ENCODE data around the gene WDR43. TPM values are rescaled to one million over a fixed set of nuclear protein-coding genes. Genes with fewer than 3 reads are reported as not detected.

WDR43 gene
- total and polyA plus RNA-seq, 9 of the 15 experiments (the other 6 are each of a cell fraction or from before 2014, with no cell fraction given): 34.6 to 197 (median 105) TPM

- TF ChIP-seq SP2 (IDR thresholded peaks at IDR 0.05; ENCODE audit: extremely low read depth, low read depth, low read length, poor library complexity, severe bottlenecking): no peak
These were observed 95.5 kb downstream of the WDR43 start (continued) for GRCh38 chr2:28989973-28990372.

DNA sequence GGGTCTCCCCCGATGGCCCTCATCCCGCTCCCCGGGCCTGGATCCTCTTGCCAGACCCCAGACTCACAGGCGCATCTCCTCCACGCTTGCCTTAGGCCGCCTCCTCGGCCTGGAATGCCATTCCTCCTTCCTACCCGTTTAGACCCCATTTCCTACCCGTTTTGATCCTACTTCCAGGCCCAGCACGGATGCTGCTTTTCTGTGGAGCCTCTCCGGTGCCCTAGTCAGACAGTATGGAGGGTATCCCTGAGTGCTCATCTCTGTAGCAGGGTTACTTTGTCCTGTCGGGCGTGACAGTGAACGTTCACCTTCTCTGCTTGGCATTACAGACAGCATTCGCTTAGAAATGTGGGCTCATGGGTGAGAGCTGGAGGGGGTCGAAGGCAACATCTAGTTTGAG is 96.0 kb downstream of the WDR43 start:
- DNase-seq (ENCODE audit: extremely low read depth in 1 of 4, low spot score in 3 of 4): no peak
- TF ChIP-seq XRCC4 (IDR thresholded peaks at IDR 0.05; ENCODE audit: extremely low read depth, insufficient read depth, insufficient read length) (no peak), ZNF57 (CRISPR knock-in tag; IDR thresholded peaks at IDR 0.05) (no peak), FOXA1 (IDR thresholded peaks at IDR 0.05; ENCODE audit: borderline replicate concordance) (no peak), XRCC5 (IDR thresholded peaks at IDR 0.05; ENCODE audit: low read depth, low read length) (no peak), GTF3C2 (IDR thresholded peaks at IDR 0.05; ENCODE audit: borderline replicate concordance, extremely low read depth, insufficient read length) (no peak), NR3C1 (CRISPR knock-in tag; IDR thresholded peaks at IDR 0.05) (no peak), NR2F6 (CRISPR knock-in tag; IDR thresholded peaks at IDR 0.05) (no peak), ERF (CRISPR knock-in tag; IDR thresholded peaks at IDR 0.05) (no peak)
- TF ChIP-seq, protein P1, sequence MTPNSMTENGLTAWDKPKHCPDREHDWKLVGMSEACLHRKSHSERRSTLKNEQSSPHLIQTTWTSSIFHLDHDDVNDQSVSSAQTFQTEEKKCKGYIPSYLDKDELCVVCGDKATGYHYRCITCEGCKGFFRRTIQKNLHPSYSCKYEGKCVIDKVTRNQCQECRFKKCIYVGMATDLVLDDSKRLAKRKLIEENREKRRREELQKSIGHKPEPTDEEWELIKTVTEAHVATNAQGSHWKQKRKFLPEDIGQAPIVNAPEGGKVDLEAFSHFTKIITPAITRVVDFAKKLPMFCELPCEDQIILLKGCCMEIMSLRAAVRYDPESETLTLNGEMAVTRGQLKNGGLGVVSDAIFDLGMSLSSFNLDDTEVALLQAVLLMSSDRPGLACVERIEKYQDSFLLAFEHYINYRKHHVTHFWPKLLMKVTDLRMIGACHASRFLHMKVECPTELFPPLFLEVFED (CRISPR knock-in tag; conservative IDR thresholded peaks at IDR 0.05): no peak
- TF ChIP-seq, protein P2, sequence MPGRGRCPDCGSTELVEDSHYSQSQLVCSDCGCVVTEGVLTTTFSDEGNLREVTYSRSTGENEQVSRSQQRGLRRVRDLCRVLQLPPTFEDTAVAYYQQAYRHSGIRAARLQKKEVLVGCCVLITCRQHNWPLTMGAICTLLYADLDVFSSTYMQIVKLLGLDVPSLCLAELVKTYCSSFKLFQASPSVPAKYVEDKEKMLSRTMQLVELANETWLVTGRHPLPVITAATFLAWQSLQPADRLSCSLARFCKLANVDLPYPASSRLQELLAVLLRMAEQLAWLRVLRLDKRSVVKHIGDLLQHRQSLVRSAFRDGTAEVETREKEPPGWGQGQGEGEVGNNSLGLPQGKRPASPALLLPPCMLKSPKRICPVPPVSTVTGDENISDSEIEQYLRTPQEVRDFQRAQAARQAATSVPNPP (IDR thresholded peaks at IDR 0.05; ENCODE audit: borderline replicate concordance, insufficient read depth, insufficient read length): no peak
- TF ChIP-seq, protein P3, sequence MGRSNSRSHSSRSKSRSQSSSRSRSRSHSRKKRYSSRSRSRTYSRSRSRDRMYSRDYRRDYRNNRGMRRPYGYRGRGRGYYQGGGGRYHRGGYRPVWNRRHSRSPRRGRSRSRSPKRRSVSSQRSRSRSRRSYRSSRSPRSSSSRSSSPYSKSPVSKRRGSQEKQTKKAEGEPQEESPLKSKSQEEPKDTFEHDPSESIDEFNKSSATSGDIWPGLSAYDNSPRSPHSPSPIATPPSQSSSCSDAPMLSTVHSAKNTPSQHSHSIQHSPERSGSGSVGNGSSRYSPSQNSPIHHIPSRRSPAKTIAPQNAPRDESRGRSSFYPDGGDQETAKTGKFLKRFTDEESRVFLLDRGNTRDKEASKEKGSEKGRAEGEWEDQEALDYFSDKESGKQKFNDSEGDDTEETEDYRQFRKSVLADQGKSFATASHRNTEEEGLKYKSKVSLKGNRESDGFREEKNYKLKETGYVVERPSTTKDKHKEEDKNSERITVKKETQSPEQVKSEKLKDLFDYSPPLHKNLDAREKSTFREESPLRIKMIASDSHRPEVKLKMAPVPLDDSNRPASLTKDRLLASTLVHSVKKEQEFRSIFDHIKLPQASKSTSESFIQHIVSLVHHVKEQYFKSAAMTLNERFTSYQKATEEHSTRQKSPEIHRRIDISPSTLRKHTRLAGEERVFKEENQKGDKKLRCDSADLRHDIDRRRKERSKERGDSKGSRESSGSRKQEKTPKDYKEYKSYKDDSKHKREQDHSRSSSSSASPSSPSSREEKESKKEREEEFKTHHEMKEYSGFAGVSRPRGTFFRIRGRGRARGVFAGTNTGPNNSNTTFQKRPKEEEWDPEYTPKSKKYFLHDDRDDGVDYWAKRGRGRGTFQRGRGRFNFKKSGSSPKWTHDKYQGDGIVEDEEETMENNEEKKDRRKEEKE (IDR thresholded peaks at IDR 0.05; ENCODE audit: borderline replicate concordance in 1 of 2, control insufficient read depth in 1 of 2, low read depth in 2 of 2, low read length in 1 of 2): no peak

More for the DNA sequence above, 96.0 kb downstream of the WDR43 start:
- no TSS peak for BruUV-seq (replicated peaks)
- Histone ChIP-seq H3K9me3 (replicated peaks; ENCODE audit: control insufficient read depth, insufficient read depth, low read depth, low read length) (no peaks in the 10 kb centered on the region), H4K20me1 (replicated peaks; ENCODE audit: control insufficient read depth, insufficient read depth, low read length) (0 out of 2 replicates have a peak, but pooled peaks cover 8% of the 10 kb centered on the region), H3K36me3 (ENCODE audit: control insufficient read depth, insufficient read depth, low read length) (no peaks in the 10 kb centered on the region), H3K4me1 (replicated peaks in 1 of 2; ENCODE audit: control insufficient read depth in 2 of 2, insufficient read depth in 2 of 2, low read length in 2 of 2) (no peaks in the 10 kb centered on the region), H3K4me3 (no peak overlapping the region), H3K27me3 (ENCODE audit: control insufficient read depth in 2 of 2, insufficient read depth in 2 of 2, low read length in 2 of 2) (peaks cover 44 to 79% of the 10 kb centered on the region in 2 experiments), H3K27ac (ENCODE audit: extremely low read depth, low read depth, low read length) (no peak overlapping the region), H3K4me2 (ENCODE audit: insufficient read depth, low read length) (no peak overlapping the region), H3K9ac (ENCODE audit: insufficient read depth in 1 of 2, low read depth in 2 of 2, low read length in 2 of 2) (no peak overlapping the region), H3K79me2 (ENCODE audit: control insufficient read depth, insufficient read depth, low read length) (no peaks in the 10 kb centered on the region), H2AFZ (ENCODE audit: low read depth, low read length) (no peak overlapping the region), H3K9me1 (ENCODE audit: control insufficient read depth, insufficient read depth, low read length) (peaks cover 3% of the 10 kb centered on the region)
- in situ Hi-C loops (cut with MboI) (no loop called here), intact Hi-C loops (cut with micrococcal nuclease) (no loop called here)
- ATAC-seq: no peak
- POLR2A ChIA-PET: interaction anchor here (0.8 kb wide), 1 partner anchor 9 kb away, joined by 3 read pairs; the partner anchor contains the start of gene TOGARAM2
- under 1% methylated on average over 16 of the region's 16 CpGs for WGBS (ENCODE audit: insufficient coverage, low coverage, missing lambda C conversion rate)
- FAIRE-seq: no peak
- CTCF ChIA-PET (ENCODE audit: low intra/inter-chr PET ratio): no interaction called here
